ENCODE measurements around the gene SH3BP2.

GRCh38 chr4:2802618-2803531 is 10.0 kb downstream of the SH3BP2 start:
- TF ChIP-seq EZH2 (IDR thresholded peaks at IDR 0.05): no peak
- TF ChIP-seq POLR2AphosphoS5 (IDR thresholded peaks at IDR 0.05; ENCODE audit: borderline replicate concordance, low read depth, low read length): no peak
- no peak for TF ChIP-seq FOXP2 (optimal IDR thresholded peaks at IDR 0.05; ENCODE audit: control extremely low read depth, extremely low read length, insufficient read depth)
